B cell (primary cell): ENCODE data around the gene GUCY1B1. TPM values are rescaled to one million over a fixed set of nuclear protein-coding genes. Genes with fewer than 3 reads are reported as not detected.

Experiments used
- ATAC-seq: fragments of 200-7000 bp; cut with Tn5 transposase; one replicate; pipeline ENCODE4 v1.10.0; 2021; ENCODE audit warnings: low read depth, mild to moderate bottlenecking, moderate number of reproducible peaks, moderate library complexity
- CTCF ChIA-PET: fragments of 350-600 bp; sonication (Branson Sonifier 250); formaldehyde crosslinking; loops from one replicate; lab custom pipeline; 2021; ENCODE audit warnings: antibody characterized with exemption, inconsistent platforms; lab: Charles Lee
- POLR2A ChIA-PET: fragments of 350-600 bp; sonication (Branson Sonifier 250); formaldehyde crosslinking; loops from one replicate; lab custom pipeline; 2021; ENCODE audit warnings: antibody characterized with exemption; lab: Charles Lee
- DNase-seq: peaks from one replicate; pipeline ENCODE4 v3.0.0; 2013
- H2AFZ ChIP-seq: 2 replicates; pipeline ENCODE4 v1.6.1; 2012; ENCODE audit warnings: mild to moderate bottlenecking, low read depth, low read length; ENCODE audit not compliant: insufficient read depth, poor library complexity, severe bottlenecking
- H3K27ac ChIP-seq, 2 donors: 1 replicate in 1 of 2; 2 replicates in 1 of 2; pipeline ENCODE4 v1.5.1; 2012 to 2013; ENCODE audit warnings: low read length in 2 of 2, mild to moderate bottlenecking in 2 of 2, moderate library complexity in 1 of 2
- H3K27me3 ChIP-seq, 4 experiments: fragments of 200-600 bp in 1 of 4; sonication (generic) in 1 of 4; replicated peaks in 1 of 4; 1 replicate in 2 of 4; 2 replicates in 2 of 4; pipeline versions ENCODE4 v1.6.1 to v1.7.0; 2013 to 2016; ENCODE audit warnings: low read length in 3 of 4, mild to moderate bottlenecking in 2 of 4, mixed read lengths in 1 of 4, moderate library complexity in 1 of 4; ENCODE audit not compliant: insufficient read depth in 4 of 4, control insufficient read depth in 3 of 4; ENCODE audit errors: control extremely low read depth in 1 of 4
- H3K36me3 ChIP-seq, 2 experiments: replicated peaks in 1 of 2; 1 replicate in 1 of 2; 2 replicates in 1 of 2; pipeline versions ENCODE4 v1.6.1 to v1.7.1; 2013; ENCODE audit warnings: low read length in 1 of 2; ENCODE audit not compliant: insufficient read depth in 2 of 2, control insufficient read depth in 1 of 2; ENCODE audit errors: control extremely low read depth in 1 of 2, extremely low read depth in 1 of 2
- H3K4me1 ChIP-seq, 2 donors: fragments of 200-600 bp in 1 of 2; sonication (generic) in 1 of 2; 1 replicate in 1 of 2; 2 replicates in 1 of 2; pipeline versions ENCODE4 v1.5.1 to v1.6.1; 2013 to 2017; ENCODE audit warnings: low read length in 2 of 2; ENCODE audit not compliant: control insufficient read depth in 2 of 2, insufficient read depth in 2 of 2
- H3K4me2 ChIP-seq: replicated peaks from 2 replicates; pipeline ENCODE3; 2012; ENCODE audit warnings: mild to moderate bottlenecking, low read depth, low read length; ENCODE audit not compliant: poor library complexity, severe bottlenecking
- H3K4me3 ChIP-seq, 5 experiments: fragments of 200-600 bp in 1 of 5; sonication (generic) in 1 of 5; 1 replicate in 3 of 5; 2 replicates in 2 of 5; pipeline versions ENCODE4 v1.5.1 to v1.7.0; 2011 to 2016; ENCODE audit warnings: low read length in 4 of 5, mild to moderate bottlenecking in 4 of 5, low read depth in 2 of 5, control low read depth in 1 of 5, moderate library complexity in 1 of 5; ENCODE audit not compliant: insufficient read depth in 1 of 5; ENCODE audit errors: control extremely low read depth in 1 of 5, extremely low read depth in 1 of 5
- H3K79me2 ChIP-seq: fragments of 200-600 bp; sonication (generic); one replicate; pipeline ENCODE4 v1.6.0; 2016; ENCODE audit warnings: low read length; ENCODE audit not compliant: control insufficient read depth, insufficient read depth
- H3K9ac ChIP-seq: fragments of 200-600 bp; sonication (generic); 2 replicates; pipeline ENCODE4 v1.6.1; 2017; ENCODE audit warnings: mild to moderate bottlenecking, low read length, moderate library complexity
- H3K9me3 ChIP-seq, 3 donors: one replicate each; pipeline versions ENCODE4 v1.6.1 to v1.7.1; 2013; ENCODE audit warnings: low read length in 2 of 3; ENCODE audit not compliant: control insufficient read depth in 2 of 3, insufficient read depth in 1 of 3; ENCODE audit errors: control extremely low read depth in 1 of 3
- H4K20me1 ChIP-seq: 2 replicates; pipeline ENCODE4 v1.6.0; 2012; ENCODE audit warnings: mild to moderate bottlenecking, low read length; ENCODE audit not compliant: insufficient read depth, control insufficient read depth, poor library complexity, severe bottlenecking
- H3K27ac Mint-ChIP-seq: one replicate; pipeline ENCODE4 v1.8.0; 2021; ENCODE audit warnings: mixed read lengths
- H3K27me3 Mint-ChIP-seq: one replicate; pipeline ENCODE4 v1.8.0; 2021; ENCODE audit warnings: mixed read lengths
- H3K4me1 Mint-ChIP-seq: one replicate; pipeline ENCODE4 v1.8.0; 2021; ENCODE audit warnings: mixed read lengths
- H3K4me3 Mint-ChIP-seq: one replicate; pipeline ENCODE4 v1.8.0; 2021; ENCODE audit warnings: mixed read lengths
- H3K9me3 Mint-ChIP-seq: one replicate; pipeline ENCODE4 v1.8.0; 2022; ENCODE audit warnings: mixed read lengths; ENCODE audit not compliant: insufficient read depth
- CTCF ChIP-seq: fragments of 200-600 bp; IDR thresholded peaks from one replicate; pipeline ENCODE4 v1.8.0; 2022; ENCODE audit warnings: antibody characterized with exemption, mild to moderate bottlenecking
- EZH2 ChIP-seq: IDR thresholded peaks from 2 replicates; pipeline ENCODE4 v1.6.1; 2012; ENCODE audit warnings: borderline replicate concordance, low read depth, mild to moderate bottlenecking, moderate library complexity, low read length; ENCODE audit not compliant: insufficient read depth, poor library complexity, severe bottlenecking
- WGBS: methylation state at CpG from one replicate; pipeline ENCODE4 v1.1.5; 2013; ENCODE audit warnings: missing lambda C conversion rate; ENCODE audit not compliant: insufficient coverage; 5-methylcytosine and 5-hydroxymethylcytosine counted together
- intact Hi-C: fragments of 100-400 bp; cut with micrococcal nuclease; formaldehyde crosslinking; loops from one replicate; pipeline ENCODE4 v1.10.0; 2022
- polyA plus RNA-seq: library from polyadenylated mRNA; depleted of rRNA; stranded (reverse); fragments of >200 nt; gene quantifications from 2 replicates; pipeline ENCODE4 v1.2.3, GENCODE V29; 2012
- total RNA-seq, 2 donors: library from RNA; stranded (reverse); fragments of 120-200 nt in 1 of 2; gene quantifications; 1 replicate in 1 of 2; 2 replicates in 1 of 2; pipeline versions ENCODE4 v1.2.3 to v1.2.4, GENCODE V29; 2013 to 2022

The GUCY1B1 gene
- total and polyA plus RNA-seq, 2 donors (not counting 1 experiment from before 2014, with no cell fraction given) = 0.09 to 0.10 TPM

- H3K9me3 ChIP-seq = no peaks in the 10 kb centered on the region
- no peak for TF ChIP-seq EZH2
- TF ChIP-seq CTCF = peak; percentile 53
- POLR2A ChIA-PET = no interaction called here
- H3K4me1 ChIP-seq = no peaks in the 10 kb centered on the region
- H3K4me1 Mint-ChIP-seq = no peaks in the 10 kb centered on the region
- peaks cover 4% of the 10 kb centered on the region for H3K27me3 Mint-ChIP-seq
- DNase-seq = peak; percentile 59
- intact Hi-C loops = no loop called here
- no peaks in the 10 kb centered on the region for H3K79me2 ChIP-seq
- CTCF ChIA-PET = interaction anchor here (0.8 to 1.6 kb wide), 7 partner anchors 22 to 981 kb away, joined by 3 to 7 read pairs (median 3); no protein-coding TSS in a partner anchor
- H3K27ac Mint-ChIP-seq = no peak overlapping the region
- H3K4me3 Mint-ChIP-seq = no peak overlapping the region
- H3K9me3 Mint-ChIP-seq = no peaks in the 10 kb centered on the region
- H3K4me3 ChIP-seq = no peak overlapping the region
- peak overlapping the region; percentile 51 for H2AFZ ChIP-seq
- 0% methylated on average over 2 of the region's 5 CpGs for WGBS
- ATAC-seq = peak; percentile 57
- H3K27ac ChIP-seq = no peak overlapping the region
- H3K9ac ChIP-seq = no peak overlapping the region
- H3K36me3 ChIP-seq = no peaks in the 10 kb centered on the region
- no peak overlapping the region for H3K4me2 ChIP-seq
- no peaks in the 10 kb centered on the region for H3K27me3 ChIP-seq
- no peaks in the 10 kb centered on the region for H4K20me1 ChIP-seq
These were observed 28.4 kb downstream of the GUCY1B1 start for GRCh38 chr4:155787113-155787710.

- no peaks in the 10 kb centered on the region for H3K4me1 ChIP-seq
- Mint-ChIP-seq H3K27ac (no peak overlapping the region), H3K4me3 (no peak overlapping the region), H3K27me3 (peaks cover 4% of the 10 kb centered on the region), H3K4me1 (no peaks in the 10 kb centered on the region), H3K9me3 (no peaks in the 10 kb centered on the region)
- no peaks in the 10 kb centered on the region for H4K20me1 ChIP-seq
- no peaks in the 10 kb centered on the region for H3K27me3 ChIP-seq
- intact Hi-C loops = no loop called here
- no peak overlapping the region for H2AFZ ChIP-seq
- POLR2A ChIA-PET = no interaction called here
- no peaks in the 10 kb centered on the region for H3K9me3 ChIP-seq
- CTCF ChIA-PET = no interaction called here
- no peak for ATAC-seq
- no peak for DNase-seq
- 75% methylated on average over 6 of the region's 6 CpGs for WGBS
- no peak overlapping the region for H3K27ac ChIP-seq
- TF ChIP-seq CTCF = no peak
- TF ChIP-seq EZH2 = no peak
- H3K4me3 ChIP-seq = no peak overlapping the region
- no peak overlapping the region for H3K4me2 ChIP-seq
- H3K9ac ChIP-seq = no peak overlapping the region
- no peaks in the 10 kb centered on the region for H3K36me3 ChIP-seq
- no peaks in the 10 kb centered on the region for H3K79me2 ChIP-seq
These were observed 30.6 kb downstream of the GUCY1B1 start for GRCh38 chr4:155789391-155789790.
